Peyer's patch (tissue), 4 donors: ENCODE data around the gene CNTNAP2.

Experiments
- POLR2A ChIP-seq, 2 donors: fragments of 450-650 bp; IDR thresholded peaks; one replicate each; pipeline ENCODE4 v1.5.1; 2017; ENCODE audit warnings: antibody characterized with exemption in 2 of 2, mild to moderate bottlenecking in 2 of 2, moderate library complexity in 2 of 2
- TF ChIP-seq, protein P1 (sequence below), 6 experiments: fragments of 450-650 bp in 4 of 6; fragments of 200-600 bp in 2 of 6; sonication (generic) in 1 of 6; IDR thresholded peaks; one replicate each; pipeline ENCODE4 v1.5.1; 2017 to 2019; ENCODE audit warnings: antibody characterized with exemption in 6 of 6, mild to moderate bottlenecking in 3 of 6, moderate library complexity in 1 of 6

DNA sequence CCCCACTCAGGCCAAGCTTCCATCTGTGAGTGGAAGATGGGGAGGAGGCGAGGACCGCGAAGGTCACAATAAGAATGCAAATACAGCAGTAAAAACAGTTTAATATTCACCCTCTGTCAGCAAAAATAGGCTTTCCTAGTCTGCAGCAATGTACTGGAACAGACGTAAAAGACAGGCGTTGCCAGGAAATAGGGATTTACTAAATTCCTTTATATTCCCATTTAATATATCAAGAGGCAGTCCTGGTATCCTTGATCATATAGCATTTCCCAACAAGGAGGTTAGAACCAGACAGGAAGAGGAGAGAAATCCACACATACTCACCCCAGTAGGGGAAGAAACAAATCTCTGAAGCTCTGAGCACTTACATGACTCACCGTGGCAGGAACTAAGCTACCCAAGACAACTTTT is 1419.1 kb downstream of the CNTNAP2 start:
- TF ChIP-seq, protein P1, sequence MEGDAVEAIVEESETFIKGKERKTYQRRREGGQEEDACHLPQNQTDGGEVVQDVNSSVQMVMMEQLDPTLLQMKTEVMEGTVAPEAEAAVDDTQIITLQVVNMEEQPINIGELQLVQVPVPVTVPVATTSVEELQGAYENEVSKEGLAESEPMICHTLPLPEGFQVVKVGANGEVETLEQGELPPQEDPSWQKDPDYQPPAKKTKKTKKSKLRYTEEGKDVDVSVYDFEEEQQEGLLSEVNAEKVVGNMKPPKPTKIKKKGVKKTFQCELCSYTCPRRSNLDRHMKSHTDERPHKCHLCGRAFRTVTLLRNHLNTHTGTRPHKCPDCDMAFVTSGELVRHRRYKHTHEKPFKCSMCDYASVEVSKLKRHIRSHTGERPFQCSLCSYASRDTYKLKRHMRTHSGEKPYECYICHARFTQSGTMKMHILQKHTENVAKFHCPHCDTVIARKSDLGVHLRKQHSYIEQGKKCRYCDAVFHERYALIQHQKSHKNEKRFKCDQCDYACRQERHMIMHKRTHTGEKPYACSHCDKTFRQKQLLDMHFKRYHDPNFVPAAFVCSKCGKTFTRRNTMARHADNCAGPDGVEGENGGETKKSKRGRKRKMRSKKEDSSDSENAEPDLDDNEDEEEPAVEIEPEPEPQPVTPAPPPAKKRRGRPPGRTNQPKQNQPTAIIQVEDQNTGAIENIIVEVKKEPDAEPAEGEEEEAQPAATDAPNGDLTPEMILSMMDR (IDR thresholded peaks at IDR 0.05): no peak
- TF ChIP-seq POLR2A (IDR thresholded peaks at IDR 0.05): no peak
